ENCODE results near the gene RNGTT.
"Not testable (repeated sequence)": the region's sequence is repeated elsewhere in the genome, so short reads cannot be mapped to it uniquely, and the experiment has no call there.

RNGTT gene

DNA sequence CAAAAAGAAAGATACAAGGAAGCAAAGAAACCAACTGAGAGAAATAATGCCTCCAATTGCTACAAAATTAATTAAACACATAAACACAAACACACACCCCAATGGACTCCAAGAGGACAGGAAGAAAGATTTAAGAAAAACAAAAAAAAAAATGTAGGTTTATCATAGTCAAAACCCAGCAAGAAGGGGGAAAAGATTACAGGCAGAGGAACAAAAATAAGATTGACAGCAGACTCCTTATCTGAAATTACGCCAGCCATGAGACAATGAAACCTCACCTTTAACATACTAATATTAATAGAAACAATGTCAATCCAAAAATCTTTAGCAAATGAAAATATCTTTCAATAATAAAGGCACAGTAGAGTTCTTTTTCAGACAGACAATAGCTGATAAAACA is 155.8 kb downstream of the RNGTT start:
- DNase-seq: no peak

DNA sequence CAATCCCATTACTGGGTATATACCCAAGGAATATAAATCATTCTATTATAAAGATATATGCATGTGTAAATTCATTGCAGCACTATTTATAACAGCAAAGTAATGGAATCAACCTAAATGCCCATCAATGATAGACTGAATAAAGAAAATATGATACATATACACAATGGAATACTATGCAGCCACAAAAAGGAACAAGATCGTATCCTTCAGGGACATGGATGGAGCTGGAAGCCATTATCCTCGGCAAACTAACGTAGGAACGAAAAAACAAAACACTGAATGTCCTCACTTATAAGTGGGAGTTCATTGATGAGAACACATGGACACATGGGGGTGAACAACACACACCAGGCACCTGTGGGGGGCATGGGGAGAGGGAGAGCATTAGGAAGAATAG is 156.7 kb downstream of the RNGTT start:
- no peak for DNase-seq

DNA sequence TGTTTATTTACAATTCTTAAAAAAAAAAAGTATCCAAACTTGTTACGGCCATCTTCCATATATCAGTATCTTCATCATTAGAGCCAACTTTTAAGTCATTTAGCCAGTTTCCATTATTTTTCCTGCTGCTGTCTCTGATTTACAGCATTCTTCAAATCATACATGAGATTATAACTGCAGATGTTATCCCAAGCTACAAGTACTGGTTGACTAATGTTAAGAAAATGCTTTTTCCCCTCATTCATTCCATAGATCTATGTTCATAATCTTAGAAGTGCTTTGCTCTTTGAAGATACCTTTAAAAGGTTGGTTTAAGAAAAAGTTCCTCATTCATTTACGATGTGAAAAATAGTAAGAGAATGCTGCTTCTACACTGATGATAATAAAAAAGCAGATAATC is 158.7 kb downstream of the RNGTT start:
- no peak for DNase-seq

DNA sequence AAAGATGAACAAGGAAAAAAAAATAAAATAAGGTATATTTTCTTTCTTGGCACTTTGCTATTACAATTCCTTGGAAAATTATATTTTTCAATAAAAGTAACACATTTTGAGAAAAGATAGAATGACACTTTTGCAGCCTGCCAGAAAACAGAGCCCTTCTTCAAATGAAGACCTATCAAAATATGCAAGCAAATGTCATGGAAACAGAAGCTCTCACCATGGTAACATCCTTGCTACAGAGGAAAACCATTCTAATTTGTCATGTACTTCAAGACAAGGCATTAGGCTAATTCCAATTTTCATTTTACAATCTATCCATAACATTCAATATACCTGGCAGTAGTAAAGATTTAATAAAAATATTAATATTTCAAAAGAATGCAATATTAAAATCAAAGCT is 177.9 kb downstream of the RNGTT start:
- DNase-seq: no peak

DNA sequence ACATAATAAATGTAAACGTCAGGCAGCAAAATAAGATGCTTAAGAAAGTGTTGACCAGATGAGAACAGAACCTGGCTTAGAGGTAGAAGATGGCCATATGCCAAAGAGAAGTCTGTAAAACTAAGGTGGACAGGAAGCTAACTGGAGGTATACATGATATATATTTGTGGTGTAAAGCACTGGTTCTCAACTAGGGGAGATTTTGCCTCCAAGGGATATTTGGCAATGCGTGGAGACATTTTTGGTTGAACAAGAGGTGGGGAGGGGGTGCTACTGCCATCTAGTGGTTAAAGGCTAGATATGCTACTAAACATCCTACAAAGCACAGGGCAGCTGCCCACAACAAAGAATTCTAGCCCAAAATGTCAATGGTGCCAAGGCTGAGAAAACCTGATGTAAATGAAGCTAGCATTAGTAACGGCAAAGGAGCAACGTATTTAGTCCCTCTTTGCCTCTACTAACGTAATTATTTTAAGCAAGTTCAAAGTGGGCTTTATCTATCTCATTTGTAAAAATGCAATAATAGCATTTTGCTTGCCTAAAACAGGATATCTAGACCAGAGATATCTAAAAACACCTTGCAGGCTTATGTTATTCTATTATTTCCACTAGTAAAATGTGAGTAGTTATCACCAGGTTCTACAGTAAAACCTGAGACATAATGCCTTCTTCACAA is 182.6 kb downstream of the RNGTT start:
- peak; percentile 65 to 84 (median 70) for DNase-seq

DNA sequence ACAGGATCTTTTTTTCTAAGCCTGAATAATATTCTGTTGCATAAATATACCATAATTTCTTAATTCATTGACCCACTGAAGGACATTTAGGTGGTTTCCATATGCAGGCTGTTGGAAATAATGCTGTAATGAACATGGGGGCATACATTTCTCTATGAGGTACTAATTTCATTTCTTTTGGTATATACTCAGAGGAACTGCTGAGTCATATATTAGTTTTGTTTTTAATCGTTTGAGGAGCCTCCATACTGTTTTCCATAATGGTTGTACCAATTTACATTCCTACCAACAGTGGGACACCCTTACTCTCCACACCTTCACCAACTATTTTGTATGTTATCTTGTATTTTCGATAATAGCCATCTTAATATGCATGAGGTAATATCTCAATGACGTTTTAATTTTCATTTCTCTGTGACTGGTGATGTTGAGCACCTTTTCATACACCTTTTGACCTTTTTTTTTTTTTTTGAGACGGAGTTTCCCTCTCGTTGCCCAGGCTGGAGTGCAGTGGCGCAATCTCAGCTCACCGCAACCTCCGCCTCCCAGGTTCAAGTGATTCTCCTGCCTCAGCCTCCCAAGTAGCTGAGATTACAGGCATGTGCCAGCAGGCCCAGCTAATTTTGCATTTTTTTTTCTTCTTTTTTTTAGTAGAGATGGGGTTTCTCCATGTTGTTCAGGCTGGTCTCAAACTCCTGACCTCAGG is 187.4 kb downstream of the RNGTT start:
- no peak for DNase-seq

DNA sequence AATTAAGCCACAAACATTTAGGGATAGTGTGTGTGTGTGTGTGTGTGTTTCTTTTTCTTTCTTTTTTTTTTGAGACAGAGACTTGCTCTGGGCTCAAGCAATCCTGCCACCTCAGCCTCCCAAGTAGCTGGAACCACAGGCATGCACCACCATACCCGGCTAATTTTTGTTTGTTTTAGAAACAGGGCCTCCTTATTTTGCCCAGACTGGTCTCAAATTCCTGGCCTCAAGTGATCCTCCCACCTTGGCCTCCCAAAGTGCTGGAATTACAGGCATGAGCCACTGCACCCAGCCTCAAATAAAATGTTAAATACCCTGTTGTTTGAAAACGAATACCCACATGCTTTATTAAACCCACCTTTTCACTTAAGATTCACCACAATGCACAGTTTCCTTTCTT is 195.3 kb downstream of the RNGTT start:
- DNase-seq: not testable (repeated sequence)

DNA sequence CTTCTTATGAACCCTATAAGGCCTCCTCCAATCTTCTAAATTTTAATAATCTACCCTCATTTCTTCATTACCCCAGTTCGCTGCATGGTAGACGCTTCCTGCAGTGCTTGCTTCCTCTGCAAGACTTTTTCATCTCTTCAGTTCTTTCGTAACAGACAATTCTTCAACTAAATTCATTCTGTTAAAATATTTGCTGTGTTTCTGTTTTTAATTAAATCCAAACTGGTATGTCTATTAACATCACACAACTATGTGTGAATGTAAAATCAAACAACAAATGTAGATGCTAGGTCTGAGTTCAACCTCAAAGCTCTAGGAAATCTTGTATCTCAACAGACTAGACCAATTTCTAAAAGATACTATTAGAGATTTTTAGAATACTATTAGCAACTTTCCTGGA is 199.3 kb downstream of the RNGTT start:
- DNase-seq: no peak

DNA sequence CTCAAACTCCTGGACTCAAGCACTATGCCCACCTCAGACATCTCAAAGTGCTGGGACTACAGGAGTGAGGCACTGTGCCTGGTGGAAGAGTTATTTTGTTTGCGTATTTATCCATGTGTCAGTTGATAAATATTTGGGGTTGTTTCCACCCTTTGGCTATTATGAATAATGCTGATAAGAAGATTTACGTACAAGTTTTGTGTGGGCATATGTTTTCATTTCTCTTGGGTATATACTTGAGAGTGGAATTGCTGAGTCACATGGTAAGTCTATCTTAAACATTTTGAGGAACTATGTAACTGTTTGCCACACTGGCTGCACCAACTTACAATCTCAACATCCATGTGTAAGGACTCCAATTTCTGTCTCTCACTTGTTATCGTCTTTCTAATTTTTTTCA is 200.3 kb downstream of the RNGTT start:
- DNase-seq: peak in 3 of 4 experiments; percentile 1 to 26 (median 19)

DNA sequence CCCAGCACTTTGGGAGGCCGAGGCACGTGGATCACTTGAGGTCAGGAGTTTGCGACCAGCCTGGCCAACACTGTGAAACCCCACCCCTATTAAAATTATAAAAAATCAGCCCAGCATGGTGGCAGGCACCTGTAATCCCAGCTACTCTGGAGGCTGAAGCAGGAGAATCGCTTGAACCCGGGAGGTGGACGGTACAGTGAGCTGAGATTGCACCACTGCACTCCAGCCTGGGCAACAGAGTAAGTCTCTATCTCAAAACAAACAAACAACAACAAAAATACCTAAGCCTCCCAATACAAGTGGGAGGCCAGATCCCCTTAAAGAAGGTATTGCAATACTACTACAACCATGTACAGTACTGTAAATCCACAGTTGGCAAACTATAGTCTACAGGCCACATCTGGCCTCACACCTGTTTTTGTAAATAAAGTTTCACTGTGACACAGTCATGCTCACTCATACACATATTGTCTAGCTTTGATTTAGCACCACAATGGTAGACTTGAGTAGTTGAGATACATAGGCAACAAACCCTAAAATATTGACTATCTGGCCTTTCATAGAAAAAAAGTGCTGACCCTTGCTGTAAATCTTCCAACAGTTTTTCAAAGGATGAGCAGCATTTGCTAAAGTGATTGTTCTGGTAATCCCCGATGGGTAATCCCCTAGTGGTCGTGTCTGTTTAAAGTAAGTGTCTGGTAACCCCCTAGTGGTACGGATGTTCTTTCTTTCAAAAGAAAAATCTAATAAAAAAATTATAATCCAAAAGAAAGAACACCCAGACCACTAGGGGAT is 202.0 kb downstream of the RNGTT start:
- no peak for DNase-seq

DNA sequence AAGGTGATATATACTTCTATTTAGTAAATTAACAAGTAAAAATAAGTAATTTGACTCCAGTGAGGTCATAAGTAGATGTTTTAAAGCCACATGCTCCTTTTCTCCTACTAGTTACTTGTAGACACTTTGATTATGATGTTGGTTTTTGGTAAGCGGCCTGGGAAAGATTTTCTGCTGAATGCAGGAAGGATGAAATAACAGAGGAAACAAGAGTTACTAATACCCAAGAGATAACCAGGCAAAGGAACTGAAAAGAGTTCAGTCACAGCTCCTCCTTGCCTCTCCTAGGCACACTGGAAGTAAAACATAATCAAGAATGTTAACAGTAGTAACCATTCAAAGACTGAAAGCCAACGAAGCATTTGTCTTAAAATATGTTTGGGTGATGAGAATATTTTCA is 203.3 kb downstream of the RNGTT start:
- no peak for DNase-seq

DNA sequence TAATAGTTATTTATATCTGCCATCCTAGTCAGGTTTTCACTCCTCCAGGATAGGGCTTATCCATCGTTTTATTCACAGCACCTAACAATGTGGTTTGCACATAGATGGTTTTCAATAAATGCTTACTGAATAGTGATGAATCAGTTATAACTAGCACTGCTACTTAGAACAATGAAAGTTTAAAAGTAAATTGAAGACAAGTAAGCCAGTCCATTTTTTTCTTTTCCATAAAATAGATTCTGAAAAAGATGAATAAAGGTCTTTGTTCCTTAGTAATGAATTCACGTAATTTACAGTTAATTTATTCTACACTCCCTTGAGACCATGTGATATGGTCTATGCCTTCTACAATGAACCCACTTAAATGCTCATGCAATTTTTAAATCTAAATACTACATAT is 212.5 kb downstream of the RNGTT start:
- DNase-seq: no peak

DNA sequence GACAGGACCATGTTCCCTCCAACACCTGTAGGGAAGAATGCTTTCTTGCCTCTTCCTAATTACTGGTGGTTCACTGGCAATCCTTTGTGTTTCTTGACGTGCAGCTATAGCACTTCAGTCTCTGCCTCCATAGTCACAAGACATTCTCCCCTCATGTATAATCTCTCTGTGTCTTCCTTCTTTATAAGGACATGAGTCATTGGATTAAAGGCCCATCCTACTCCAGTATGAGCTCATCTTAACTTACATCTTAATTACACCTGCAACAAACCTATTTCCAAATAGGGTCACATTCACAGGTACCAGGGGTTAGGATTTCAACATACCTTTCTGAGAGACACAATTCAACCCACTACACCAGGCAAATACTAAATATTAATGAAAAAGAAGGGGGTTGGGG is 213.6 kb downstream of the RNGTT start:
- no peak for DNase-seq

DNA sequence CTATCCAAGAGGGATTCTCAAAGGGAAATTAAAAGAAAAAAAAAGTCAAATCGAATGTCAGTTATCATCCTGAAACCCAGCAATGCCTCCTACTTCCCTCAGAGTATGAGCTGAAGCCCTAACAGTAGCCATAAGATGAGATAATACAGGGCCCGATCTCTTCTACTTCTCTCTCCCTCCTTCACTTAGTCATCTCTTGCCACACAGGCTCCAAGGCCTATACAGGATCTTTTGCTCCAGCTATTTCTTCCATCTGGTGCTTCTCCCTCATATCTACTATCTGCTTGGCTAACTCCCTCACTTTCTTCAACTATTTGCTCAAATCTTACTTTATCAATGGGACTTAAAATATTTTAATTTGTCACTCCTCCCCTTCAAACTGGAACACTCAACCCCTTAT is 215.3 kb downstream of the RNGTT start:
- DNase-seq: peak in 2 of 4 experiments; percentile 3 to 12

DNA sequence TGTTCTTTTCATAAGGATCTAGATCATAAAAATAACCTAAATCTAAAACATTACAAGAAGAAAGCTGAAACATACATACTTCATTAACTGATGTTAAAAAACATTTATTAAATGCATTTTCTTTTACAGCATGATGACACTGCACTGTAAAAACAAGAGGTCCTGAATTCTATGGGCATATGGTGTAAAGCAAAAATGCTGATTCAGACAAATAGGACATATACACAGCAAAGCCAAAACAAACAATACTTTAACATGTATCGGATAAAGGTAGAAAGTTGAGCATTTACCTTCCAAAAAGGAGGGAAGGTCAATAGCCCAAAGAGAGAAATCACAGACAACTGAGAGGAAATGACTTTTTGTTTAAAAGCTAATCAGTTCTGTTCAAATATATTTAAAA is 221.5 kb downstream of the RNGTT start:
- DNase-seq: no peak

DNA sequence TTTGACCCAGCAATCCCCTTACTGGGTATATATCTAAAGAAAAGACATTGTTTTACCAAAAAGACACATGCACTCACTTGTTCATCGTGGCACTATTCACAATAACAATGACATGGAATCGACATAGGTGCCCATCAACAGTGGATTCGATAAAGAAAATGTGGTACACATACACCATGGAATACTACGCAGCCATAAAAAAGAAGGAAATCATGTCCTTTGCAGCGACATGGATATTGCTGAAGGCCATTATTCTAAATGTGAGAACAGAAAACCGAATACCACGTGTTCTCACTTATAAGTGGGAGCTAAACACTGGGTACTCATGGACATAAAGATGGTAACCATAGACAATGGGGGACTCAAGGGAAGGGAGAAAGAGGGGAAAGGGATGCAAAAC is 222.3 kb downstream of the RNGTT start:
- DNase-seq: no peak

DNA sequence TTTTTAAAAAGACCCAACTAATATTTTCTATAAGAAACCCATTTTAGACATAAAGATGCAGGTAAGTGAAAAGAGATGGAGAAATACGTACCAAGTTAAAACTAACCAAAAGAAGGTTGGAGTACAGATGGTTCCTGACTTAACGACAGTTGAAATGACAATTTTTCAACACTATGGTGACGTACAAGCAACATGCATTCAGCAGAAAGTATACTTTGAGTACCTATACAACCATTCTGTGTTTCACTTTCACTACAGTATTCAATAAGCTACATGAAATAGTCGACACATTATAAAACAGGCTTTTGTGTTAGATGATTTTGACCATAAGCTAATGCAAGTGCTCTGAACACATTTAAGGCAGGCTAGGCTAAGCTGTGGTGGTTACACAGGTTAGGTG is 228.9 kb downstream of the RNGTT start:
- DNase-seq: no peak

DNA sequence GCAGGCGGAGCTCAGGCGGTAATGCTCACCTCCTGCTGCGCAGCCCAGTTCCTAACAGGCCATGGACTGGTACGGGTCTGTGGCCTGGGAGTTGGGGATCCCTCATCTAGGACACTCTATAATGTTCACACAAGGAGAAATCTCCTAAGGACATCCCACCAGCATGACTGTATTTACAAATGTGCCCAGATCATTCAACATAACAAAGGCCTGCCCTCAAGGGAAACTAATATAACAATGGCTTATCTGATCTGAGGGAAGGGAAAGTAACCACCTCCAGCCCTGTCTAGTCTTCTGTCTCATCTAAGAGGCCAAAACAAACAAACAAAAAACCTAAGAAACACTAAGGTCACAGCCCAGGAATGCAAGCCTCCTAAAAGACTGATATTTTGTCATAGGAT is 232.8 kb downstream of the RNGTT start:
- DNase-seq: no peak

DNA sequence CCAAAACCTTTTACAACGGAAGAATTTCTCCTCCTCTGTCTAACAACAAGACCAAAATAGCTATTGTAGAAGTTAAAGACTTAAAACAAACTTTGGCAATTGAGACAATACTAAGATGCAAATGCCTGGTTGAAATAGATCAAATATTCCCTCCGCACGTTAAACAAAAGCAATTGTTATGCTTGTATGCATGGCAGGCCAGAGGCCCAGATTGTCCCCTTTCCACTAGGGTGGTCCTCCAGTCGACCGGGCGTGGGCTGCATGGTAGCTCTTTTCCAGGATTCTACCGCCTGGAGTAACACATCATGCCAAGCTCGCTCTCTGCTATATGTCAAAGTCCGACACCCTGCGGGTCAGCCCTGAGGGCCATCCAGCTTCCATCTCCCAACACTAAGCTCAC is 234.7 kb downstream of the RNGTT start:
- no peak for DNase-seq

DNA sequence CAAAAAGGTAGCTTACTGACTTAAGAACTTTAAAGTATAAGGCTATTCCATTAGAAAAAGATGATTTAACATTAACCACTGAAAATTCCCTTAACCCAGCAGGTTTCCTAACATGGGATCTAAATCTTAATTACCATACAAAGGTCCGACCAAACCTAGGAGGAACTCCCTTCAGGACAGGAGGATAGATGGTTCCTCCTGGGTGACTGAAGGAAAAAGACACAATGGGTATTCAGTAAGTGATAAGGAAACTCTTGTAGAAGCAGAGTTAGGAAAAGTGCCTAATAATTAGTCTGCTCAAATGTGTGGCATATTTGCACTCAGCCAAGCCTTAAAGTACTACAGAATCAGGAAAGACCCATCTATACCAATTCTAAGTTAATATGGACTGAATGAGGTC is 237.0 kb downstream of the RNGTT start:
- not testable (repeated sequence) for DNase-seq

DNA sequence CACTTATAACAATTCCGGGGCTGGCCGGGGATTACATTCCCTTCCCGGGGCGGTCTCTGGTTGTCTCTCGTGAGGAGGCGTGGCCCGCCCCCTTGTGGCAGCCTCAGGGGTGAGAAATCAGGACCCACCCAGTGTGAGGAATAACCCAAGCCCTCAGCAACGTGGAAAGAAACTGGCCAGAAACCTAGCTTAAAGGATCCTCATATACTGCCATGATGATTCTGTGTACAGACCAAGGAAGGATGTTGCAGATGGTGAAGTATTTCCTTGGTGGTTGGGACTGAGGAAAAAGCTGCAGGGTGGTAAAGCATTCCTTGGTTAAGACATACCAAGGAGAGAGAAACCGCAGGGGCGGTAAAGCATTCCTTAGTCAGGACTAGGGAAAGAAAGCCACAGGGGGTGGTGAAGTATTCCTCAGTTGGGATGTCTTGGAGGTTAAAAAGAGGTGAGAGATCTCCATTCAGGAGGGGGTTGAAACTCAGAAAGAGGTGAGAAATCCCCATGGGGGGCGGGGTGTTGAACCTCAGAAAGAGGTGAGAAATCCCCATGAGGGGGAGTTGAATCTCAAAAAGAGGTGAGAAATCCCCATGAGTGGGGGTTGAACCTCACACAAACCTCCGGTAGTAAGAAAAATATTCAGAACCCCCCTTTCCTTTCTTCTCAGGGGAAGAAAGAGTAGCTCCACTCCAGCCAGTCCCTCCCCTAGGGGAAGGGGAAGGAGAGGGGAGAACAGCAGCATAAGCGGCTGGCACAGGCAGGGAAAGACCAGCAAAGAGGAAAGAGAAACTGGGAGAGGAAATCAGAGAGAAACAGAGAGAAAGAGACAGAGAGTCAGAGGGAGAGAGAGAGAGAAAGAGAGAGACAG is 238.1 kb downstream of the RNGTT start:
- no peak for DNase-seq

DNA sequence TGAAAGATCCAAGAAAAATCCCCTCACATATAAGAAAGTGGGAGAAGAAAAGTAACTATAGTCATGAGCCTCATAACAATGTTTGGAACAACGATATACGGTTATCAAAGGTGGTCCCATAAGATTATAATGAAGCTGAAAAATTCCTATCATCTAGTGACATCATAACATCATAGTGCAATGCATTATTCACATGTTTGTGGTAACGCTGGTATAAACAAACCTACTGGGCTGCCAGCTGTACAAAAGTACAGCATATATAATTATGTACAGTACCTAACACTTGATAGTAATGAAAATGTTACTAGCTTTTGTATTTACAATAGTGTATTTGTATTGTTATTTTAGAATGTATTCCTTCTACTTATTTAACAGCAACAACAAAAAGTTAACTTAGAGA is 240.7 kb downstream of the RNGTT start:
- no peak for DNase-seq

DNA sequence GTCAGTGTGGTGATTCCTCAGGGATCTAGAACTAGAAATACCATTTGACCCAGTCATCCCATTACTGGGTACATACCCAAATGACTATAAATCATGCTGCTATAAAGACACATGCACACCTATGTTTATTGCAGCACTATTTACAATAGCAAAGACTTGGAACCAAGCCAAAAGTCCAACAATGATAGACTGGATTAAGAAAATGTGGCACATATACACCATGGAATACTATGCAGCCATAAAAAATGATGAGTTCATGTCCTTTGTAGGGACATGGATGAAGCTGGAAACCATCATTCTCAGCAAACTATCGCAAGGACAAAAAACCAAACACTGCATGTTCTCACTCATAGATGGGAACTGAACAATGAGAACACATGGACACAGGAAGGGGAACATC is 247.0 kb downstream of the RNGTT start:
- not testable (repeated sequence) for DNase-seq
